HepG2 (cell line): Measurements from ENCODE around the gene KIAA2012. TPM values are rescaled to one million over a fixed set of nuclear protein-coding genes. Genes with fewer than 3 reads are reported as not detected.

Experiments
- ARNT ChIP-seq: fragments of 450-650 bp; IDR thresholded peaks from 2 replicates; pipeline ENCODE4 v1.6.1; 2017
- BORCS8-MEF2B ChIP-seq: sonication (generic); formaldehyde crosslinking; IDR thresholded peaks from 2 replicates; pipeline ENCODE4 v1.8.0; 2022; ENCODE audit warnings: mild to moderate bottlenecking, missing genetic modification reagents
- EP300 ChIP-seq, 3 experiments: sonication (generic) in 1 of 3; formaldehyde crosslinking in 1 of 3; IDR thresholded peaks; 2 replicates each; pipeline versions ENCODE4 v1.5.1 to v1.6.1; 2011 to 2020; ENCODE audit warnings: low read depth in 2 of 3, low read length in 2 of 3, borderline replicate concordance in 1 of 3, improper control_type of control experiment in 1 of 3, mild to moderate bottlenecking in 1 of 3, missing genetic modification reagents in 1 of 3, moderate library complexity in 1 of 3
- IRX3 ChIP-seq: sonication (generic); formaldehyde crosslinking; IDR thresholded peaks from 2 replicates; pipeline ENCODE4 v1.8.1; 2023; ENCODE audit warnings: mild to moderate bottlenecking, low read depth, missing genetic modification reagents, borderline replicate concordance
- MAFG ChIP-seq: sonication (generic); formaldehyde crosslinking; IDR thresholded peaks from 2 replicates; pipeline ENCODE4 v1.5.1; 2020; ENCODE audit warnings: mild to moderate bottlenecking, missing genetic modification reagents
- MXI1 ChIP-seq: IDR thresholded peaks from 3 replicates; pipeline ENCODE4 v1.6.1; 2012; ENCODE audit warnings: low read depth, low read length, inconsistent platforms, borderline replicate concordance
- POGZ ChIP-seq: sonication (generic); formaldehyde crosslinking; IDR thresholded peaks from 2 replicates; pipeline ENCODE4 v1.4.0; 2020; ENCODE audit warnings: mild to moderate bottlenecking, missing genetic modification reagents
- RAD51 ChIP-seq: fragments of 450-650 bp; IDR thresholded peaks from 2 replicates; pipeline ENCODE4 v1.6.1; 2016; ENCODE audit warnings: borderline replicate concordance
- RBM22 ChIP-seq: fragments of 200-400 bp; formaldehyde crosslinking; optimal IDR thresholded peaks from 2 replicates; pipeline ENCODE3; 2017; ENCODE audit warnings: mild to moderate bottlenecking, low read length, moderate library complexity
- TEAD3 ChIP-seq: optimal IDR thresholded peaks from 2 replicates; pipeline ENCODE3; 2016; ENCODE audit warnings: borderline replicate concordance
- ZFP36L1 ChIP-seq: sonication (generic); formaldehyde crosslinking; IDR thresholded peaks from 2 replicates; pipeline ENCODE4 v1.8.0; 2022; ENCODE audit warnings: mild to moderate bottlenecking, missing genetic modification reagents, moderate library complexity
- ZNF136 ChIP-seq: sonication (generic); formaldehyde crosslinking; IDR thresholded peaks from 2 replicates; pipeline ENCODE4 v1.8.1; 2022; ENCODE audit warnings: low read depth, mild to moderate bottlenecking, moderate library complexity, missing genetic modification reagents
- ZNF20 ChIP-seq: sonication (generic); formaldehyde crosslinking; IDR thresholded peaks from 2 replicates; pipeline ENCODE4 v1.4.0; 2020; ENCODE audit warnings: mild to moderate bottlenecking, moderate library complexity, missing genetic modification reagents
- ZNF468 ChIP-seq: sonication (generic); formaldehyde crosslinking; IDR thresholded peaks from 2 replicates; pipeline ENCODE4 v1.8.0; 2022; ENCODE audit warnings: mild to moderate bottlenecking, moderate library complexity, missing genetic modification reagents
- ZNF619 ChIP-seq: sonication (generic); formaldehyde crosslinking; IDR thresholded peaks from 2 replicates; pipeline ENCODE4 v1.4.0; 2020; ENCODE audit warnings: mild to moderate bottlenecking, missing genetic modification reagents
- ZNF678 ChIP-seq: sonication (generic); formaldehyde crosslinking; IDR thresholded peaks from 2 replicates; pipeline ENCODE4 v1.4.0; 2020; ENCODE audit warnings: mild to moderate bottlenecking, missing genetic modification reagents
- polyA plus RNA-seq, 8 experiments: library from polyadenylated mRNA; depleted of rRNA in 3 of 8; stranded (reverse) in 7 of 8; unstranded in 1 of 8; fragments of >200 nt; fragmentation: Illumina TruSeq in 4 of 8; extraction: Trizol in 4 of 8; gene quantifications; 2 replicates each; pipeline versions ENCODE4 v1.2.1 to v1.2.3, GENCODE V29; 2011 to 2016; ENCODE audit warnings: low read depth in 4 of 8, missing spikeins in 1 of 8, mixed read lengths in 1 of 8; ENCODE audit not compliant: insufficient read depth in 1 of 8
- total RNA-seq, 5 experiments: library from RNA; depleted of rRNA; stranded (reverse); fragments of >200 nt; fragmentation: Illumina TruSeq; extraction: Trizol; gene quantifications; 2 replicates each; pipeline ENCODE4 v1.2.3, GENCODE V29; 2016; ENCODE audit warnings: low read depth in 1 of 5
- TF ChIP-seq, protein P1 (sequence below), 2 experiments: sonication (generic) in 1 of 2; formaldehyde crosslinking in 1 of 2; IDR thresholded peaks; 2 replicates each; pipeline versions ENCODE4 v1.4.0 to v1.6.1; 2016 to 2020; ENCODE audit warnings: borderline replicate concordance in 1 of 2, low read depth in 1 of 2, mild to moderate bottlenecking in 1 of 2, missing genetic modification reagents in 1 of 2
- TF ChIP-seq, protein P2 (sequence below): sonication (generic); formaldehyde crosslinking; IDR thresholded peaks from 2 replicates; pipeline ENCODE4 v1.4.0; 2020; ENCODE audit warnings: missing genetic modification reagents, low read depth, mild to moderate bottlenecking, borderline replicate concordance
- TF ChIP-seq, protein P3 (sequence below): sonication (generic); formaldehyde crosslinking; IDR thresholded peaks from 2 replicates; pipeline ENCODE4 v1.5.0; 2020; ENCODE audit warnings: missing genetic modification reagents
- TF ChIP-seq, protein P4 (sequence below): sonication (generic); formaldehyde crosslinking; IDR thresholded peaks from 2 replicates; pipeline ENCODE4 v1.4.0; 2020; ENCODE audit warnings: missing genetic modification reagents

Gene KIAA2012
- total and polyA plus RNA-seq, 2 of the 13 experiments (the other 11 are each of a cell fraction or from before 2014, with no cell fraction given): not detected

DNA sequence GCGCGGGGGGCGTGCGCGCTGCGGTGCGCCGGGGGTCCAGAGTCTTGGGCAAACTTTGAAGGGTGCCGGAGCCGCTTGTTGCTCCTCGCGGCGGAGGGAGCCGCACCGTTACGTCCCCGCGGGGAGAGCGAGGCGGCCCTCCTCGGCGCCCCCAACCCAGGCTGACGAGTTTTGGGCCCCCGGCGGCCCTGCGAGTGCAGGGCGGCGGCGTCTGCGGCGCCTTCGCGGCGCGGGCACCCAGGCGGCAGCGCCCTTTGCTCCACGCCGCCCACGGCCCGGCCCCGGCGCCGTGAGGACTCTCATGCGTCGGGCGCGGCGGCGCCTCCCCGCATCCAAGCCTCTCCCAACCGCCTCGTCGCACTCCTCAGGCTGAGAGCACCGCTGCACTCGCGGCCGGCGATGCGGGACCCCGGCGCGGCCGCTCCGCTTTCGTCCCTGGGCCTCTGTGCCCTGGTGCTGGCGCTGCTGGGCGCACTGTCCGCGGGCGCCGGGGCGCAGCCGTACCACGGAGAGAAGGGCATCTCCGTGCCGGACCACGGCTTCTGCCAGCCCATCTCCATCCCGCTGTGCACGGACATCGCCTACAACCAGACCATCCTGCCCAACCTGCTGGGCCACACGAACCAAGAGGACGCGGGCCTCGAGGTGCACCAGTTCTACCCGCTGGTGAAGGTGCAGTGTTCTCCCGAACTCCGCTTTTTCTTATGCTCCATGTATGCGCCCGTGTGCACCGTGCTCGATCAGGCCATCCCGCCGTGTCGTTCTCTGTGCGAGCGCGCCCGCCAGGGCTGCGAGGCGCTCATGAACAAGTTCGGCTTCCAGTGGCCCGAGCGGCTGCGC, 38.6 kb upstream of the KIAA2012 start (continued):
- TF ChIP-seq, protein P1, sequence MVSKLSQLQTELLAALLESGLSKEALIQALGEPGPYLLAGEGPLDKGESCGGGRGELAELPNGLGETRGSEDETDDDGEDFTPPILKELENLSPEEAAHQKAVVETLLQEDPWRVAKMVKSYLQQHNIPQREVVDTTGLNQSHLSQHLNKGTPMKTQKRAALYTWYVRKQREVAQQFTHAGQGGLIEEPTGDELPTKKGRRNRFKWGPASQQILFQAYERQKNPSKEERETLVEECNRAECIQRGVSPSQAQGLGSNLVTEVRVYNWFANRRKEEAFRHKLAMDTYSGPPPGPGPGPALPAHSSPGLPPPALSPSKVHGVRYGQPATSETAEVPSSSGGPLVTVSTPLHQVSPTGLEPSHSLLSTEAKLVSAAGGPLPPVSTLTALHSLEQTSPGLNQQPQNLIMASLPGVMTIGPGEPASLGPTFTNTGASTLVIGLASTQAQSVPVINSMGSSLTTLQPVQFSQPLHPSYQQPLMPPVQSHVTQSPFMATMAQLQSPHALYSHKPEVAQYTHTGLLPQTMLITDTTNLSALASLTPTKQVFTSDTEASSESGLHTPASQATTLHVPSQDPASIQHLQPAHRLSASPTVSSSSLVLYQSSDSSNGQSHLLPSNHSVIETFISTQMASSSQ (IDR thresholded peaks at IDR 0.05; ENCODE audit: low read depth): no peak
- TF ChIP-seq, protein P1 (CRISPR knock-in tag; IDR thresholded peaks at IDR 0.05; ENCODE audit: borderline replicate concordance): no peak
- TF ChIP-seq, protein P2, sequence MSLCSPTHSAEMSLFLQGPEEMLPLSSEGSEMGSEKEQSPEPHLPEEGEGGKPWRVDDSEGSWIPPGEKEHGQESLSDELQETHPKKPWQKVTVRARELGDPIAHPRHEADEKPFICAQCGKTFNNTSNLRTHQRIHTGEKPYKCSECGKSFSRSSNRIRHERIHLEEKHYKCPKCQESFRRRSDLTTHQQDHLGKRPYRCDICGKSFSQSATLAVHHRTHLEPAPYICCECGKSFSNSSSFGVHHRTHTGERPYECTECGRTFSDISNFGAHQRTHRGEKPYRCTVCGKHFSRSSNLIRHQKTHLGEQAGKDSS: no peak
- TF ChIP-seq, protein P3, sequence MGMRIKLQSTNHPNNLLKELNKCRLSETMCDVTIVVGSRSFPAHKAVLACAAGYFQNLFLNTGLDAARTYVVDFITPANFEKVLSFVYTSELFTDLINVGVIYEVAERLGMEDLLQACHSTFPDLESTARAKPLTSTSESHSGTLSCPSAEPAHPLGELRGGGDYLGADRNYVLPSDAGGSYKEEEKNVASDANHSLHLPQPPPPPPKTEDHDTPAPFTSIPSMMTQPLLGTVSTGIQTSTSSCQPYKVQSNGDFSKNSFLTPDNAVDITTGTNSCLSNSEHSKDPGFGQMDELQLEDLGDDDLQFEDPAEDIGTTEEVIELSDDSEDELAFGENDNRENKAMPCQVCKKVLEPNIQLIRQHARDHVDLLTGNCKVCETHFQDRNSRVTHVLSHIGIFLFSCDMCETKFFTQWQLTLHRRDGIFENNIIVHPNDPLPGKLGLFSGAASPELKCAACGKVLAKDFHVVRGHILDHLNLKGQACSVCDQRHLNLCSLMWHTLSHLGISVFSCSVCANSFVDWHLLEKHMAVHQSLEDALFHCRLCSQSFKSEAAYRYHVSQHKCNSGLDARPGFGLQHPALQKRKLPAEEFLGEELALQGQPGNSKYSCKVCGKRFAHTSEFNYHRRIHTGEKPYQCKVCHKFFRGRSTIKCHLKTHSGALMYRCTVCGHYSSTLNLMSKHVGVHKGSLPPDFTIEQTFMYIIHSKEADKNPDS: 0 out of 2 replicates have a peak, but pooled peaks have one; percentile 17
- TF ChIP-seq ZNF136 (no peak), RAD51 (no peak), ZFP36L1 (CRISPR knock-in tag) (no peak), RBM22 (no peak), ZNF678 (CRISPR knock-in tag) (no peak), ZNF20 (CRISPR knock-in tag) (no peak), EP300 (IDR thresholded peaks at IDR 0.05; ENCODE audit: low read depth in 2 of 2, low read length in 2 of 2) (no peak), EP300 (CRISPR knock-in tag; IDR thresholded peaks at IDR 0.05; ENCODE audit: borderline replicate concordance) (no peak), ARNT (no peak), POGZ (CRISPR knock-in tag) (peak; percentile 36; the same call in 1 of the 2 replicates), ZNF468 (0 out of 2 replicates have a peak, but pooled peaks have one; percentile 55), TEAD3 (CRISPR knock-in tag) (no peak), IRX3 (CRISPR knock-in tag) (no peak), MXI1 (no peak), BORCS8-MEF2B (CRISPR knock-in tag) (no peak), ZNF619 (no peak), MAFG (CRISPR knock-in tag) (no peak)
- TF ChIP-seq, protein P4, sequence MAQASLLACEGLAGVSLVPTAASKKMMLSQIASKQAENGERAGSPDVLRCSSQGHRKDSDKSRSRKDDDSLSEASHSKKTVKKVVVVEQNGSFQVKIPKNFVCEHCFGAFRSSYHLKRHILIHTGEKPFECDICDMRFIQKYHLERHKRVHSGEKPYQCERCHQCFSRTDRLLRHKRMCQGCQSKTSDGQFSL (CRISPR knock-in tag): no peak
